HepG2 (cell line): ENCODE results near the gene OASL. TPM values are rescaled to one million over a fixed set of nuclear protein-coding genes. Genes with fewer than 3 reads are reported as not detected.
A peak's percentile ranks its signal among the peaks of the same experiment; 100 is the strongest.

Source experiments
- ARNT2 ChIP-seq: sonication (generic); formaldehyde crosslinking; IDR thresholded peaks from 2 replicates; pipeline ENCODE4 v1.8.0; 2022; ENCODE audit warnings: mild to moderate bottlenecking, low read depth, missing genetic modification reagents, moderate library complexity
- ATF7-NPFF ChIP-seq: sonication (generic); formaldehyde crosslinking; IDR thresholded peaks from 2 replicates; pipeline ENCODE4 v1.8.1; 2023; ENCODE audit warnings: mild to moderate bottlenecking, low read depth, missing genetic modification reagents, moderate library complexity
- CREM ChIP-seq, 2 experiments: sonication (generic) in 1 of 2; formaldehyde crosslinking in 1 of 2; IDR thresholded peaks; 2 replicates each; pipeline versions ENCODE4 v1.4.0 to v1.6.1; 2016 to 2020; ENCODE audit warnings: antibody characterized with exemption in 1 of 2, mild to moderate bottlenecking in 1 of 2, missing genetic modification reagents in 1 of 2
- HES4 ChIP-seq: sonication (generic); formaldehyde crosslinking; IDR thresholded peaks from 2 replicates; pipeline ENCODE4 v1.9.0; 2021; ENCODE audit warnings: mild to moderate bottlenecking, missing genetic modification reagents, borderline replicate concordance
- KLF6 ChIP-seq: IDR thresholded peaks from 2 replicates; pipeline ENCODE4 v1.8.0; 2016; ENCODE audit warnings: missing biosample characterization, missing genetic modification reagents
- MAZ ChIP-seq, 2 experiments: sonication (generic) in 1 of 2; formaldehyde crosslinking in 1 of 2; IDR thresholded peaks; 2 replicates each; pipeline versions ENCODE4 v1.5.0 to v1.6.1; 2012 to 2020; ENCODE audit warnings: low read depth in 2 of 2, mild to moderate bottlenecking in 2 of 2, borderline replicate concordance in 1 of 2, improper control_type of control experiment in 1 of 2, low read length in 1 of 2, missing genetic modification reagents in 1 of 2, moderate library complexity in 1 of 2
- MEF2D ChIP-seq: sonication (generic); formaldehyde crosslinking; IDR thresholded peaks from 2 replicates; pipeline ENCODE4 v1.5.1; 2020; ENCODE audit warnings: mild to moderate bottlenecking, missing genetic modification reagents
- MXI1 ChIP-seq: IDR thresholded peaks from 3 replicates; pipeline ENCODE4 v1.6.1; 2012; ENCODE audit warnings: low read depth, low read length, inconsistent platforms, borderline replicate concordance
- PAXIP1 ChIP-seq: sonication (generic); formaldehyde crosslinking; conservative IDR thresholded peaks from 2 replicates; pipeline ENCODE4 v1.4.0; 2020; ENCODE audit warnings: mild to moderate bottlenecking, missing genetic modification reagents, moderate library complexity
- PHF21A ChIP-seq: sonication (generic); formaldehyde crosslinking; IDR thresholded peaks from 2 replicates; pipeline ENCODE4 v1.5.0; 2020; ENCODE audit warnings: mild to moderate bottlenecking, missing genetic modification reagents
- RXRA ChIP-seq: sonication (generic); formaldehyde crosslinking; IDR thresholded peaks from 2 replicates; pipeline ENCODE4 v1.5.1; 2020; ENCODE audit warnings: missing genetic modification reagents
- SMAD1 ChIP-seq: sonication (generic); formaldehyde crosslinking; IDR thresholded peaks from 2 replicates; pipeline ENCODE4 v1.4.0; 2020; ENCODE audit warnings: missing genetic modification reagents, low read depth, mild to moderate bottlenecking, borderline replicate concordance
- SYNCRIP ChIP-seq: fragments of 200-400 bp; formaldehyde crosslinking; IDR thresholded peaks from 2 replicates; pipeline ENCODE4 v1.6.1; 2018; ENCODE audit warnings: mild to moderate bottlenecking, low read depth, low read length; ENCODE audit not compliant: insufficient read depth
- YY1 ChIP-seq: IDR thresholded peaks from 2 replicates; pipeline ENCODE4 v1.6.1; 2011; ENCODE audit warnings: low read length, low read depth, moderate library complexity, mild to moderate bottlenecking; ENCODE audit not compliant: insufficient read depth, insufficient replicate concordance
- ZBTB20 ChIP-seq: sonication (generic); formaldehyde crosslinking; IDR thresholded peaks from 2 replicates; pipeline ENCODE4 v1.8.1; 2023; ENCODE audit warnings: missing genetic modification reagents, low read depth, mild to moderate bottlenecking, borderline replicate concordance
- ZFP82 ChIP-seq: sonication (generic); formaldehyde crosslinking; IDR thresholded peaks from 2 replicates; pipeline ENCODE4 v1.5.1; 2020; ENCODE audit warnings: mild to moderate bottlenecking, missing genetic modification reagents, borderline replicate concordance
- ZFP90 ChIP-seq: sonication (generic); formaldehyde crosslinking; IDR thresholded peaks from 2 replicates; pipeline ENCODE4 v1.8.0; 2022; ENCODE audit warnings: missing genetic modification reagents, mild to moderate bottlenecking, inconsistent platforms, borderline replicate concordance
- ZMAT3 ChIP-seq: sonication (generic); formaldehyde crosslinking; conservative IDR thresholded peaks from 2 replicates; pipeline ENCODE4 v1.7.0; 2021; ENCODE audit warnings: missing genetic modification reagents
- ZNF251 ChIP-seq: sonication (generic); formaldehyde crosslinking; IDR thresholded peaks from 2 replicates; pipeline ENCODE4 v1.9.0; 2021; ENCODE audit warnings: mild to moderate bottlenecking, missing genetic modification reagents
- ZNF264 ChIP-seq: sonication (generic); formaldehyde crosslinking; IDR thresholded peaks from 2 replicates; pipeline ENCODE4 v1.4.0; 2020; ENCODE audit warnings: missing genetic modification reagents
- ZNF616 ChIP-seq: sonication (generic); formaldehyde crosslinking; IDR thresholded peaks from 2 replicates; pipeline ENCODE4 v1.5.0; 2020; ENCODE audit warnings: low read depth, mild to moderate bottlenecking, missing genetic modification reagents
- ZNF639 ChIP-seq: conservative IDR thresholded peaks from 2 replicates; pipeline ENCODE4 v1.6.1; 2018; ENCODE audit warnings: missing genetic modification reagents
- ZNF644 ChIP-seq: IDR thresholded peaks from 2 replicates; pipeline ENCODE4 v1.6.1; 2016; ENCODE audit warnings: low read depth
- ZNF777 ChIP-seq: sonication (generic); formaldehyde crosslinking; IDR thresholded peaks from 2 replicates; pipeline ENCODE4 v1.4.0; 2020; ENCODE audit warnings: missing genetic modification reagents
- ZNF782 ChIP-seq: sonication (generic); formaldehyde crosslinking; IDR thresholded peaks from 2 replicates; pipeline ENCODE4 v1.4.0; 2020; ENCODE audit warnings: missing genetic modification reagents, mild to moderate bottlenecking, borderline replicate concordance
- polyA plus RNA-seq, 8 experiments: library from polyadenylated mRNA; depleted of rRNA in 3 of 8; stranded (reverse) in 7 of 8; unstranded in 1 of 8; fragments of >200 nt; fragmentation: Illumina TruSeq in 4 of 8; extraction: Trizol in 4 of 8; gene quantifications; 2 replicates each; pipeline versions ENCODE4 v1.2.1 to v1.2.3, GENCODE V29; 2011 to 2016; ENCODE audit warnings: low read depth in 4 of 8, missing spikeins in 1 of 8, mixed read lengths in 1 of 8; ENCODE audit not compliant: insufficient read depth in 1 of 8
- total RNA-seq, 5 experiments: library from RNA; depleted of rRNA; stranded (reverse); fragments of >200 nt; fragmentation: Illumina TruSeq; extraction: Trizol; gene quantifications; 2 replicates each; pipeline ENCODE4 v1.2.3, GENCODE V29; 2016; ENCODE audit warnings: low read depth in 1 of 5

The OASL gene
- total and polyA plus RNA-seq, 2 of the 13 experiments (the other 11 are each of a cell fraction or from before 2014, with no cell fraction given) = 0.11 to 0.22 TPM

DNA sequence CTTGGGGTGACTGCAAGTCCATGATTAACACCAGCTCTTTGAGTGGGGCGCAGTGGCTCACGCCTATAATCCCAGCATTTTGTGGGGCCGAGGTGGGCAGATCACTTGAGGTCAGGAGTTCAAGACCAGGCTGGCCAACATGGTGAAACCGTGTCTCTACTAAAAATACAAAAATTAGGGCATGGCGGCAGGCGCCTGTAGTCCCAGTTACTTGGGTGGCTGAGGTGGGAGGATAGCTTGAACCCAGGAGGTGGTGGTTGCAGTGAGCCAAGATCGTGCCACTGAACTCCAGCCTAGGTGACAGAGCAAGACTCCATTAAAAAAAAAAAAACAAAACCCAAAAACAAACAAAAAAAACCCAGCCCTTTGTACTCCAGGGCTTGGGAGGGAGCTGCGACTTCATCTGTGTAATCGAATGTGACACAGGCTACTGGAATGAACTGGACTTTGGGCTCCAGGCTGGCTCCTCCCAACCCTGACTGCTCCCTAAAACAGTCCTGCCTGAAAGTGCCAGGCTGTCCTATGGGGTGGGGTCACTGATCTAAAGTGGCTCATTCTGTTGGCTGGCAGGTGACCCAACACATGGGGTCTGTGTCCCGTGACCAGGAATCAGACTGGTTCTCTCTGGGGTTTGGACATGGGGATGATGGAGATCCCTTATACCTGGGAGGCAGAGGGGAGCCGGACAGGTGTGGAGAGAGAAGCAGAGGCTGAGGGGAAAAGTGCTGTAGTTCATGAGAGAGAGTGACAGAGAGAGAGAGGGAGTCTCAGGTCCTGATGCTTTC is 13.4 kb downstream of the OASL start (continued):
- TF ChIP-seq HES4 (CRISPR knock-in tag) = no peak
- peak; percentile 17; the same call in 1 of the 2 replicates for TF ChIP-seq ZNF644
- TF ChIP-seq PHF21A (CRISPR knock-in tag) = peak; percentile 59; the same call in 1 of the 2 replicates
- TF ChIP-seq PAXIP1 (CRISPR knock-in tag) = peak; percentile 96
- TF ChIP-seq MAZ (IDR thresholded peaks at IDR 0.05; ENCODE audit: borderline replicate concordance, low read depth, low read length) = 0 out of 2 replicates have a peak, but pooled peaks have one; percentile 33
- TF ChIP-seq MAZ (CRISPR knock-in tag; IDR thresholded peaks at IDR 0.05; ENCODE audit: low read depth) = no peak
- TF ChIP-seq YY1 = no peak
- TF ChIP-seq ZNF251 = no peak
- TF ChIP-seq ZNF616 (CRISPR knock-in tag) = no peak
- no peak for TF ChIP-seq ZNF782
- no peak for TF ChIP-seq ZBTB20 (CRISPR knock-in tag)
- TF ChIP-seq ATF7-NPFF (CRISPR knock-in tag) = no peak
- no peak for TF ChIP-seq ARNT2 (CRISPR knock-in tag)
- peak; percentile 40; the same call in 1 of the 2 replicates for TF ChIP-seq CREM (IDR thresholded peaks at IDR 0.05)
- TF ChIP-seq CREM (CRISPR knock-in tag; IDR thresholded peaks at IDR 0.05) = no peak
- TF ChIP-seq ZMAT3 (CRISPR knock-in tag) = no peak
- TF ChIP-seq ZNF264 = no peak
- no peak for TF ChIP-seq ZNF639 (CRISPR knock-in tag)
- no peak for TF ChIP-seq ZFP90 (CRISPR knock-in tag)
- TF ChIP-seq RXRA (CRISPR knock-in tag) = peak; percentile 66; the same call in 1 of the 2 replicates
- peak; percentile 26; the same call in 1 of the 3 replicates for TF ChIP-seq MXI1
- no peak for TF ChIP-seq ZFP82
- 0 out of 2 replicates have a peak, but pooled peaks have one; percentile 78 for TF ChIP-seq SMAD1 (CRISPR knock-in tag)
- TF ChIP-seq MEF2D (CRISPR knock-in tag) = peak; percentile 33; the same call in 1 of the 2 replicates
- TF ChIP-seq KLF6 (CRISPR knock-in tag) = no peak
- no peak for TF ChIP-seq ZNF777 (CRISPR knock-in tag)
- TF ChIP-seq SYNCRIP = no peak
